HG03565 (cell line): ENCODE results near the gene FGFR3.

Source experiments
- ATAC-seq: cut with Tn5 transposase; IDR thresholded peaks from one replicate; pipeline ENCODE4 v1.9.1; 2021; ENCODE audit warnings: mild to moderate bottlenecking, moderate library complexity; ENCODE audit not compliant: unreplicated experiment

The FGFR3 gene

DNA sequence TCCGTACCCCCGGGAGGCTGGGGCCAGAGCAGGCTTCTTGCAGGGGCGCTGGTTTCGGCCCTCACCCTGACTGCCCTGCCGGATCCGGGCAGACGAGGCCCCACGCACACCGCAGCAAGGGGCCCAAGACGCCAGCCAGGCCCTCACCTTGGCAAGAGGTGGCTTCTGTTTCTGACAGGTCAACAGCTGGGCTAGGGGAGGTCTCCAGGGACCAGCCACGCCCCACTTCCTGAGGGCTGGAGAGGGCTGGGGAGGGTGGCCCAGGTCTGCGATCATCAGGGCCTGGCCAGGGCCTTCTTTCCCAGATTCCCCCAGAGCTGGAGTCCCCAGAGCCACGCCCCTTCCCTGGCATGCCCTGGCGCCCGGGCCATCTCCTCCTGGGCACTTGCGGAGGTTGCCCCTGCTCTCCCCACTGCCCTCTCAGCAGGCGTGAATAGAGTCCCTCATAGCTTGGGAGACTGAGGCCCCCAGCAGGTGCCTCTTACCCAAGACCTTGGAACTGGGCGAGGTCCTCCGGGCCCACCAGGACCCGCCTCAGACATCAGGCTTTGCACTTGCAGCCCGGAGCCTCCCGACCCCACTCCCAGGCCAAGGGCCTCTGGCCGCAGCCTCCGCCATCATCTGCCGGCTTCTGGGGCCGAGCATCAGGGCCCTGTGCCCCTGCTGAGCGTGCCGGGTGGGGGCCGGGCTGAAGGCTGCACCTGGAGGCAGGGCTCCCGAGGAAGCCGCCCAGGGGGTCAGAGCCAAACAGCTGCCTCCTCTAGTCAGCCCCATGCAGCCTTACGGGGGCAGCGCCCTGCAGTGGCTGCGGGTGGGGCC is 6.3 kb upstream of the FGFR3 start:
- no peak for ATAC-seq

DNA sequence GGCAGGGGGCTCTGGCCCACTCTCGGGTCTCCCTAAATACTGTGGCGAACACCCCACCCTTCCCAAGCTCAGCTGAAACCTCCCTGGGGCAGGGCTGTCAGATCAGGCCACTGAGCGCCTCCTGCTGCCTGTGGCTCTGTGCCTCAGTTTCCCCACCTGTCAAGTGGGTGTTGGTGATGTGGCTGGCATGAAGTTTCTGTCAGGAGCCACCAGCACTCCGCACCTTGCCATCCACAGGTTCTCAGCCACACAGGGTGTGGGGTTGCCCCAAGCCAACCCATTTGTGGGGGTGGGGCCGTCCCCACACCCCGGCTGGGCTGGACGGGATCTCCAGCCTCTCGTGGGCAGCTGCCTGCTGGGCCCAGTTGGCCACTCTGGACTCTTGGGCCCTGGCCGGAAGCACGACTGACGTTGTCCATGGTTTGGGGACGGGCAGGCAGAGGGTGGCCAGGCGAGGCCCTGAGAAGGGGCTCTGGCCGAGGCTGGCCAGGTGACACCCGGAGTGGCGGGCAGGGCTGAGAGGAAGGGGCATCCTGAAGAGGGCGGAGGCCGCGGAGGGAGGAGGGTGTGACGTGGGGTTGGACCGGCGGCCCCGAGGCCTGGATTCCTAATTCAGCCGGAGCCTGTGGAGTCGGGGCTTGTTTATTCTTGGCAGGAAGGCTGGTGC is 5.5 kb upstream of the FGFR3 start:
- ATAC-seq = no peak

DNA sequence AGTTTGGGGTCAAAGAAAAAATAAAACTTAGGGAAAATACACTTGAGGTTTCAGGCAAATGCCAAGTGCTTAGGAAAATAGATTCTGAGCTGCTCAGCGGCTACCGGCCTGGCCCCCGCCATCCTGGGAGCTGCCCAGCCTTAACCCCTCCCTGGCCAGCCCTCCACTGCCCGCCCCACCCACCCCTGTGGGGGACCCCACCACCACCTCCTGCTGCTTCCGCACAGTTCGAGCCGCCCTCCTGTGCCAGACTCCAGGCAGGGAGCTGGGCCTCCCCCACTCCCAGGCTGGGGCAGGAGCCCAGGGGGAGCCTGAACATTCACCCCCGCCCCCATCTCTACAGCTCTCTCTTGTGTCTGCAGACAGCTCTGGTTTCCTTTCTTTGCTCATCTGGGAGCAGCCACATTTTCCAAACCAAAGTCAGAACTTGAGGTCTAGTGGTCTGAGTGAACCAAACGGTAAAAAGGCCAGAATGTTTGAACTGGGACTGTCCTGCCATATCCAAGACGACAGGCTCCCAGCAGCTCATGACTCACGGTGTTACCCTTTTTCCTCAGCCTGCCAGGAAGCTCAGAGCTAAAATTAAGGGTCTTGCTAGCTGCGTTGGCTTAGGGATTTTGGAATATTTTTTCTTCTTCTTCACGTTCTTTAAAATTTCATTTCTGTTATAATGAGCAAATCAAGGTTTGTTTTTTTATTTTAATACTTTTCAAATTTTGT is 4.7 kb upstream of the FGFR3 start:
- no peak for ATAC-seq

DNA sequence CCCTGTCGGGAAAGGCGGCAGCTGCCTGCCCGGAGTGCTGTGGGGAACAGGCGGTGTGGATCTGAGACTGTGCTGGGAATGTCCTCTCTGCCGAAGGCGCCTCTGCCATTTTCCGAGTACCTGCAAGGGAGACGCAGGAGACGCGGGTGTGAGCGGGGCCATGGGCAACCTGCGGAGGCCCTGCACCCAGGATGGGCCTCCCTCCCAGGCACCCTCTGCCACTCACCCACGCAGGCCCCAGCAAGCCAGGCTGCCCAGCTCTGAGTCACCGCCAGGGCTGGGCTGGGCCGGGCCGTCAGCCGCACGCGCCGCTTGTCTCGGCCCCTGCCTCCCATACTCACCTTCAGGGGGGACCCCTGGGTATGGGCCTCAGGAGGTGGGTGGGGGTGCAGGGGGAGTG is 3.5 kb upstream of the FGFR3 start:
- no peak for ATAC-seq

DNA sequence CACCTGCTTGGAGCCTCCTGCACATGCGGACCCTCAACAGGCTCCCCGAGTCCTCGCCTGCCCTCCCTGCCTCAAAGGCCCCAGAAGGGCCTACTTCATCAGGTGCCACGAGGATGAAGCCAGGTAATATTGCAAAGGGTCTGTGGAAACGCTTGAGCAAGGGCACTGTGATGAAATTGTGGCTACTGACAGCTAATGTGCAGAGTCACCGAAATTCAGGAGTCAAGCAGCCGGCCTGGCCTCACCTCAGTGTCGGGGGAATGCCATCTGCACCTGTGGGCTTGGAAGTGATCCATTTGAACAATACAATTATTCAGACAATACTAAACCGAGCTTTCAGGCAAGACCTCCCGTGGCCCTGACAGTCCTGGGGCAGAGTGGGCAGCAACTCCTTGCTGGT is 3.1 kb upstream of the FGFR3 start:
- no peak for ATAC-seq

DNA sequence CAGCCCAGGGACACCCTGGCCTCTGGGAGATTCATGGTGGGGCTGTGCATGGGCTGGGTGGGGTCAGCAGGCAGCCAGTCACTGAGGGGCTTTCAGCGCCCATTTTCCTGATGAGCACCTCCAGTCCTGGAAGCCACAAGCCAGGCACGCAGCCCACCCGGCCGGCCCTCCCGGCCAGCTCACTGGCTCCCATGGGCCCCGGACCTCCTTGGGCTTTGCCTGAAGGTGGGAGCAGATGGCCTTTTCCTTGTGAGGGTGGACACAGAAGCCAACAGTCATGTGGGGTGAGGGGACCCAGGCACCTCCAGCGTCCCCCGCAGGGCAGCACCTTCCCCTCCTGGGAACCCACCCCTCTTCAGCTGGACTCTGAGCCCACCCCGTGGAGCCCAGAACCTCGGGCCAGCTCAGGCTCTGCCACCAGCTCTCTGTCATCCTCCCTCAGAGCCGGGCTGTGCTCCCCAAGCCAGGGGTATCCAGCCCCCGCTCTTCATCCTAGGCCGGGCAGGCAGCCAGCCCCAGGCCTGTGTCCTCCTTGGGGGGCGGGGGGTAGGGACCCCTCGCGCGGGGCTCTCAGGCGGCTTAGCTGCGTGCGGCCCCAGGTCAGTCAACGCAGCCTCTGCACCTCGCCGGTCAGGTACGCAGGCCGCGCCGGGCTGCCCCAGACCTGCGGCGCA is 798 bp upstream of the FGFR3 start:
- no peak for ATAC-seq

DNA sequence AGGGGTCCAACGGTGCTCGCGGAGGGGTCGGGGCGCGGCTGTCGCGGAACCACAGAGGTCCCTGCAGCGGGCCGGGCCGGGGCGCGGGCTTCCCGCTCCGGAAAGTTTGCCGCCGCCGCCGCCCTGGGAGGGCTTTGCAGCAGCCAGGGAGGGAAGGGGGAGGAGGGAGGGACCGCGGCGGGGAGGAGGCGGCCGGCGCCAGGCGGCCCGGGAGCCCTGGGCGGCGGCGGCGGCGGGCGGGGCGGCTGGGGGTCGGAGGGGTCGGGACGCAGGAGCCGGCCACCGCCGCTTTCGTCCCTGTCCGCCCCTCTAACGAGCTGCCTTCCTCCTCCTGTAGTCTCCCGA is 375 bp downstream of the FGFR3 start:
- ATAC-seq = no peak

DNA sequence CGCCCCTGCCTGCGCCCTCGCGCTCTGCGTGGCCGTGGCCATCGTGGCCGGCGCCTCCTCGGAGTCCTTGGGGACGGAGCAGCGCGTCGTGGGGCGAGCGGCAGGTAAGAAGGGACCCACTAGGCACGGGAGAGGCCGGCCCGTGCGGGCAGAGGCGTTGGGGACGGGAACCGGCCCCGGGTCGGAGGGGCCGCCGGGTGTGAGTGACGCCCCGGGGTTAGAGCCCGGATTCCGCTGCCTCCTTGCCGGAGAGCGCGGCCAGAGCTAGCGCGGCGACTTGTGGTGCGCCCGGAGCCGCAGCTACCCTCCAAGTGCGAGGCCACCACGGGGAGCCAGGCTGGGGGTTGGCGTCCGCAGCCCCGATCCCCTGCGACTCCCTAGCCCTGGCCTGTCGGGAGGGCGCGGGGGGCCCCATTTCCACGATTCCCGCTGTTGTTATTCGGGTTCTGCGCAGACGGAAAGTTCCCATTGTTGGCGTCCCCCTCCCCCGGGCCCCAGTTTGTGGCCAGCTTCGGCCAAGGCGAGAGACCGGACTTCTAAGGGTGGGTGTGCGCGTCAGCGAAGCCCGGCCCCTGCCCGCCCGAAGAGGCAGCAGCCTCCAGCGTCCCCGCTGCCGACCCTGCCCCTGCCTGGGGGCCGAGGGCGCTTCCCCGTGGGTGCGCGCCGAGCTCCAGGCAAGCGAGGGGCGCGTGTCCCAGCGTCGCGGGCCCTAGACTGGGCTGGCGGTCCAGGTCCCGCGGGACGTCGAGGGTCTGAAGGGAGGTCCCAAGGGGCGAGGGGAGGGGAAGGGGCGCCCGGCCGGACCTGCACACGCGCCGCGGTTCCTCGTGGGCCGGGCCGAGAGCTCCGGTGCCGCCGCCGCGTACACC is 1.1 kb downstream of the FGFR3 start:
- ATAC-seq = no peak

DNA sequence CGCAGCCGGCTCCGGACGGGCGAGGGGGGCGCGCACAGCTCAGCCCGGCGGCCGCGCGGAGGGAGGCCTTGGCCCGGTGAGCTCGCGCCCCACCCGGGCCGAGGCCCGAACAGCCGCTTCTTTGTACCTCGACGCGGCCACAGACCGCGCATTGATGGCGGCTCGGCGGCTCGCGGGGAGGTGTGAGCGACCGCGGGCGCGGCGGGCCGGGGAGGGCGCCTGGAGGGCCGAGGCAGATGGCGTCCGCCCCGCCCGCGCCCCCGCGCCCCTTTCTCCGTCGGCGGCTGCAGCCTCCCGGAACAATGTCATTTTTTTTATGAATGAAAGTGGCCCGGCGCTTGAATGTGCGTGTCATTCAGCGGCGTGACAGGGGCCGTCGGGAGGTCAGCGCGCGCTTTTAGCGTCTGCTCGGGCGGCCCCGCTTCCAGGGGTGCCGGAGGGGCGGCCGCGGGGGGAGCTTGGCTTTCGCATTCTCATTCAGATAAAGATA is 1.8 kb downstream of the FGFR3 start:
- no peak for ATAC-seq

DNA sequence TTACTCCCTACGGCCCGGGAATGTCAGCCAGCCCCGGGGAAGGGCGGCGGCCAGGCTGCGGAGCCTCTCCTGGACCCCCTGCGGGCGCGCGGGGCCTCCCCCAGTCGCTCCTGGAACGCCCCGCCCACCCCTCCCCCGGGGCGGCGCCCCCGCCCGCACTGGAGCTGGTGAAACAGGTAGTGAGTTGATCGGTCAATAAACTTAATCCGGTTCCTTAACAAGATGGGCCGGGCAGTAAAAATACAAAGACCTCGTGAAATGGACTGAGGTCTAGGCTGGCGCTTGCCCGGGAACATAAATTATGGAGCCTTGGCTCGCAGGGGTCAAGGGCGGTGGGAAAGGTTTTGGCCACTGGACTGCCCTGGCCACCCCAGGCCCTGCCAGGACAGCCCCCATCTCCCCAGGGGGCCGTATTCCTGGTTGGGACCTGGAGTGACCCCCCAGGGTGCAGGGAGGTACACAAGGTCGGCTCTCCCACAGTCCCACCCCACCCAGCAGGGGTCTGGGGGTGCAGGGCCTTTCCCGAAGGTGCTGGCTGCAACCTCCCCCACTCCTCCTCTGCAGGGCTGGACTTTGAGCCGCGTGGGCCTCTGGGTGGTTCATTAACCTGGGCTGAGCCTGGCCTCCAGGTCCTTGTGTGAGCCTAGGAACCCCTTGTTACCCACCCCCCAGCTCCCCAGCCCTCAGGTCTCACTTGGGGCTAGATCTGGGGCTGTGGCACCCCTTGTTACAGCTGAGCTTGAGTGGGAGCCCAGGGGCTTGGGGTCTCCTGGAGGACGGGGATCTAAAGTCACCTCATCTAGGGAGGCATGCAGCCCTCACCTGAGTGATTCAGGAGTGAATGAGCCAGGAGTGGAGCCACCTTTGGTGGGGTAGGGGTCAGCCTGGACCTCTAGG is 2.5 kb downstream of the FGFR3 start:
- ATAC-seq = no peak

DNA sequence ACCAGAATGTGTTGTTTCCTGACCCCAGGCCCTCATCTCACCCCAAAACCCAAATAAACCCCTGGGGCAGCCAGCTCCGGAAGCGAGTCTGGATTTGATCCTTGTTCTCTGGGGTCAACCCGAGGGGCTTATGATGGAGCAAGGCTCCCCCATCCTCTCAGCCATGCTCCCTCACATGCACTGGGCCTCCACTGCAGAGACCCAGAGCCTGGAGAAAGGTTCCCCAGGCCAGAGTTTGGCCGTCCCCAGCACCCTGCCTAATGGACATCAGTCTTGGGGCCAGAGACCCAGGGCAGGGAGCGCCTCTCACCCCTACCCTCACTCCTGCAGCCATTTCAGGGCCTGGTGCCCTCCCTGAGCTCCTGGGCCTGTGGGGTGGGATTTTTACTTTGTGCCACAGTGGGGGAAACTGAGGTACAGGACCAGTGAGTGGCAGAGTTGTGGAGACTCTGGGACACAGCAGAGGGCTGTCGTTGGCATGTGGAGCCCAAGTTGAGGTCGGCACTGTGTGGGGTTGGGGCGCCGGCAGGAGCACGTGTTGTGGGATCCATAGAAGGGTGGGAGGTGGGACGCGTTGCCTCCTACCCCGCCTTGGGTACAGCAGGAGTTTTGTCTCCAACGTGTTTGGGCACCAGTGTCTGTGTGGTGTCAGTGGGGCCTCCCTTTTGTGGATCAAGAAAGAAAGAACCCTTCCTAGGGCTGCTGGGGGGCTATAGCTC is 3.6 kb downstream of the FGFR3 start:
- no peak for ATAC-seq

DNA sequence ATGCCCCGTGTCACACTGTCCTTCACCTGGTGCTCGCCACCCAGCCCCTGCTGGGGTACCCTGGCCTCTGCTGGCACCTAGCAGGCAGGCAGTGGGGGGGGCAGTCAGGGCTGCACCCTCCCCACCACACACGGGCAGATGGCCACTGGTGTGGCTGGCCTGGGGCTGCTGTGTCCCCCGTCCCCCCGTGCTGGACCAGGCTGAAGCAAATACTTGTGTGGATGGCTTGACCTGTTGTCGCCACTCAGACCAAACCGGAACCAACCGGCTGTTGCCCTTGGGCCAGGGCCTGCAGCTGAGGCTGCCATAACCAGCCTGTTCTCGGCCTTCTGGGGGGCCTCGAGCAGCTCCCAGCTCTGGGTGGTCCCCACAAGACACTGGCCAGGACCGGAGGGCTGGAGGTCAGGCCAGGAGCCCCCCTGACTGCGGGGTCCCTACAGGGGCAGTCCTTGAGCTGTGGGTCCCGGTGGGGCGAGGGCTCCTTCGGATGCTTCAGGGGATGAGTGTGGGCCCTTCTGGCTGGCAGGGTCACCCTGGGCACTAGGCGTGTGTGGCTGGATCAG is 4.3 kb downstream of the FGFR3 start:
- no peak for ATAC-seq

DNA sequence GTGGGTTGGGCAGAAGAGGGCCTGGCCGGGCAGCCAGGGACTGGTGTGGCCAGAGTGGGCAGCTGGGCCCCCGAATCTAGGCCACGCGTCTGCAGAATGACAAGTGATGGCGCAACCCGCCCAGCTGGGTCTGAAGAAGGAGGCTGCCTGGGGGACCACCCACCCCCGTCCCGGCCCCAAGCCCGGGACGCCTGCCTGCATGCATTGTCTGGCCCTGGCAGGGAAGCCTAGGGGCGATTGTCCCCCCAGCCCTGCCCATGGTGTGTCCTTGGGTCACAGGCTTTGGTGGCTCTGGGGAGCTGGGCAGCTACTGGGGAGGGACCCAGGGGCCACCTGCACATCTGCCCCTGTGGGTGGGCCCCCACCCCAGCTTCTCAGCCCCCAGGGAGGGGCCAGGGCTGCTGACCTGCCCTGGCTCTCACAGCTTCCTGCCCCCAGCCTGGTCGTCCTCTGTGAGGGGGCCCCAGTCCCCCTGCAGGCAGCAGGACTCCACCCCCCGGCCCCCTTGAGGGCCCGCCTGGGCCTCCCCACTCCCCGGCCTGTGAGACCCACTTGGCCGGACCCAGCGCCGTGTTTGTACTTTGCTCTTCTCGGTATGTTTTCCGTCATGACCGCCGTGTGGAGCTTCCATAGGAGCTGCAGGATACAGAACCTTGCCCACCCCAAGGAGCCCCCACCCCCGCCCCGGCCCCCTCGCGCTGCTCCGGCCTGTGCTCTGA is 4.9 kb downstream of the FGFR3 start:
- no peak for ATAC-seq

DNA sequence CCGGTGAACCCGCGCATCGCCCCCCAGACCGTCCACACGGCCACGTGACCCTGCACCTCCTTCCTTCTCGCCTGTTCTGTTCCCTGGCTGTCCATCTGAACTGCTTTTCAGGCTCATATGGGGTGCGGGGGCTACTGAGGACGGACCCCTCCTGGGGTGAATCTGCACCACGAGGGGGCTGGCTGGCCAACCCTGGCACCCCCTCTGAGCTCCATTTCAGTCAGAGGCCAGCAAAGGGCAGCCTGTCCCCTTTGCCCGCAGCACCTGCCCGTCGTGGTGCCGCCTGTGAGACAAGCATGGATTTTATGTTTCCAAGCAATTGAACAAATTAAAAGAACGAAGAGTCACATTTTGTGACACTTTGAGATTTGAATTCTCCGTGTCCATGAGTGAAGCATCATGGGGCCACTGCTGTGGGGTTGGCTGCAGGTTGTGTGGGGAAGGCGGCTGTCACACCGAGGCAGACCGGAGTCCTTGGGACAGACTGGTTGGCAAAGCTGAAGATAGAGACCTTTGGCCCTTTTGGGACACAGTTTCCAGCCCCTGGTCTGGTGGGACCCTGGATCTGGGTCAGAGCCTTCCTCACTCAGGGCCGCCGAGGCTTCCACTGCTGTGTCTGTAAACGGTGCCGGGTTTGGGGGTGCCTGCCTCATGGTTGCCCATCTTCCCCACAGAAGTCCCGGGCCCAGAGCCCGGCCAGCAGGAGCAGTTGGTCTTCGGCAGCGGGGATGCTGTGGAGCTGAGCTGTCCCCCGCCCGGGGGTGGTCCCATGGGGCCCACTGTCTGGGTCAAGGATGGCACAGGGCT is 5.7 kb downstream of the FGFR3 start:
- ATAC-seq = no peak

DNA sequence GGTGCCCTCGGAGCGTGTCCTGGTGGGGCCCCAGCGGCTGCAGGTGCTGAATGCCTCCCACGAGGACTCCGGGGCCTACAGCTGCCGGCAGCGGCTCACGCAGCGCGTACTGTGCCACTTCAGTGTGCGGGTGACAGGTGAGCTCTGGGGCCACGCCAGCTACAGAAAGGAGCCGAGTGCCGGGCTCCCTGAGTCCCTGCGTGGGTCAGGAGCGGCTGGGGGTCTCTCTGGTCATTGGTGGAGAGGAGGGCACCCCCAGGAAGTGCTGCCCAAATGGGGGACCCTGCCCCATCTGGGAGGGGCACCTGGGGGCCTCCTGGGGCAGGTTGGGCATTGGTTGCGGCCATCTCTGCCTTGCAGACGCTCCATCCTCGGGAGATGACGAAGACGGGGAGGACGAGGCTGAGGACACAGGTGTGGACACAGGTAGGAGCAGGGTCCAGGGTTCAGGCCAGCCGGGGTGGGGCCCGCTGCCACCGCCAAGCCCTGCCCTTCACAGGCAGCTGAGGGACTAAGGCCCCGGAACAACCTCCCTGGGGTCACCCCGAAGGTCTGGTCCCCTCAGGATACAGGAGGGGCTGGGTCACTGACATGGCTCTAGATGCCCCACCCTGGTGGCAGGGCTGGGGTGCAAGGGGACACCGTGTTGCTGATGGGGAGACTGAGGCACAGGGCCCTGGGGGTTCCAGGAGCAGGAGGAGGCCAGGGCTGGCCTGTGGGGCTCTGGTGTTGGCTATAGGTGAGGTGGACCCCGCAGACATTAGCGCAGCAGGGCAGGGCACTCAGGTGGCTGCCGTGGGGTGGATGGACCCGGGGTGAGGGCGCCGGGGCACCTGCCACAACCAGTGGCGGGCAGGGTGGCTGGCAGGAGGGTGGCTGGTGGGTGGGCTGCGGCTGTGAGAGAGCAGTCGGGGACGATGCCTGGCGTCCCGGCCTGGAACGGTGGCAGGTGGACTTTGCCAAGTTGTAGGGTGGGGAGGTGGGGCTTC is 6.6 kb downstream of the FGFR3 start:
- ATAC-seq = no peak

DNA sequence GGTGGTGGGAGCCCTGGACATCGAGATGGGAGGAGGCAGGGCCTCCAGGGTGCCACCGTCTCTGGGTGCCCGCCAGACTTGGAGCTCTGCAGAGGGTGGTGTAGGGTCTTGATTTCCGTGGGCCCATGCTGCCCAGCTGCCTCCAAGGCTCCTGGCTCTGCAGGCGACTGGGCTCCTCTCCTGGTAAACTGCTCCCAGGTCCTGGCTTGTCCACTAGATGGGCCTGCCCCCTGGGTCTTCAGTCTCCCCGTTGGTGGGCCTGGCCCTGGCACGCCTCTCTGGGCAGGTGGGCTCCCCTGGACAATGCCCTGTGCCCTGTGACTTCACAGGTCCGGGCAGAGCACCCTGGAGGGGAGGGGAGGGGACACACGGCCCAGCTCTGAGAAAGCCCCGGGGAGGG is 7.7 kb downstream of the FGFR3 start:
- ATAC-seq = no peak
